HG03196 (cell line): ENCODE results near the gene SPTLC3.

ENCODE experiments used
- ATAC-seq: cut with Tn5 transposase; IDR thresholded peaks from one replicate; pipeline ENCODE4 v1.9.1; 2021; ENCODE audit not compliant: unreplicated experiment

SPTLC3 gene

DNA sequence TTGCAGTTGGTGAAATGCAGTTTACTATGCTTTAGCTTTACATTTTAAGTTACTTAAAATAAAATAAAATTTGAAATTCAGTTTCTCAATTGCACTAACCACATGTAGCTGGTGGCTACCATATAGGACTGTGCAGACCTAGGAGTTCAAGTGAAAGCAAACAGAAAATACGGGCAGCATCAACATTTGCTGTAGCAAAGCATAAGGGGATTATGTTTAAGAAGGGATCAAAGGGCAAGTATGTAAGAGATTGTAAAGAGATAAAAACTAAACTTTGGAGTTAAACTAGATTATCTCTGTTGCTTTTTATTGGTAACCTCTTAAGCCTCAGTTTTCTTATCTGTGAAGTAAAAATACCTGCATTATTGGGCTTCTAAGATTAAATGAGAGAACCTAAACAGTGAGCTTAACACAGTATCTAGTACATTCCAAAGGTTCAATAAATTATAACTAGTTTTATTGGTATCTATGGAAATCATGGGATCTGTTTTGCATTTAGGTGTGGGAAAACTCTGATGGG is 81.2 kb downstream of the SPTLC3 start:
- no peak for ATAC-seq

DNA sequence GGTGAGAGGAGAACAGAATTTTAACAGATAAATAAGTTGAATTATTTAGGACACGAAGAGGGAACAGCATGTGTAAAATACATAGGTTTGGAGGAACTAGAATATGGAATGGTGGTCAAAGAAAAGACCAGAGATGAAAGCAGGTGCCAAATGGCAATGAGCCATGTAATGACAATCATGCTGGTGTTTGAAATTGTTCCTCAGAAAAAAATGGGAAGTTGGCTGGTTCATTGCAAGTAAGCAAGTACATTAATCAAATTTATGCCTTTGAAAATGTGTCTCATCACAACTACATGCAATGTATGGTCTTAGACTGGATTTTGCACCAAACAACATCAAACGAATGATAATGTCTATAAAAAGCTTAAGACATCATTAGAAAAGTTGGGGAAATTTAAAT is 83.3 kb downstream of the SPTLC3 start:
- ATAC-seq: no peak

- no peak for ATAC-seq
These were observed 86.2 kb downstream of the SPTLC3 start for GRCh38 chr20:13094976-13095375.

- no peak for ATAC-seq
These were observed 90.1 kb downstream of the SPTLC3 start for GRCh38 chr20:13098720-13099355.

DNA sequence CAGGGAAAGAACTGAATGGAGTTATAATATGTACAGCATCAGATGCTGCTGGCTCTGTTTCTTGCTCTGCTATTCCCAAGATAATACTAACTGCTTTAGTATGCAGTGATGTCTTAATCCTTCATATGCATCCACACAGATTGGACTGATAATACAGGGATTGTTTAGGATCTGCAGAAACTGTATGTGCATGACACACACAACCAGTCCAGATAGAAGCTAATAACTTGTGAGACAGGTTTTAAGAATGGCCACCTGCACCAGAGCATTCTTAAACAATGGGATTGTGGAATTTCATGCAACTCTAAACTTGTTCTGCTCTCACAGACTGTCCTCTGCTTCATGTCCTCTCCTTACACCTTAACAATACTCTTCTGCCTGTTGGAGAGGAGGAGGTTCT is 90.9 kb downstream of the SPTLC3 start:
- ATAC-seq: no peak

GRCh38 chr20:13101276-13101675 is 92.5 kb downstream of the SPTLC3 start:
- no peak for ATAC-seq

DNA sequence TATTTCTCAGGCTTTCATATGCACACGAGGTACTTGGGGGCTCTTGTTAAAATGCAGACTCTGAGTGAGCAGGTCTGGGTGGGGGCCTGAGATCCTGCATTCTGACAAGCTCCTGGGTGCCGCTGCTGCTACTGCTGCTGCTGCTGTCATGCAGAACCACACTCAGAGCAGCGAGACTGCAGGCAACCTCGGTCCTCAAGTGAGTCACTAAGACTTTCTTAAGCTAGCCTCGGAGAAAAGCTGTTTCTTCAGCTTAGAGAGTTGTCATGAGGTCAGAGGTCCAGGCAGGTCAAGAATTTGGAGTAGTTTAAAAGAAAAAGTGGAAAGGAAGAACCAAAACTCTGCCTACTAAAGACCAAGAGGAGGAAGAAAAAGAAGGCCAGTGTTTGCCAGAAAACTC is 92.9 kb downstream of the SPTLC3 start:
- ATAC-seq: no peak

DNA sequence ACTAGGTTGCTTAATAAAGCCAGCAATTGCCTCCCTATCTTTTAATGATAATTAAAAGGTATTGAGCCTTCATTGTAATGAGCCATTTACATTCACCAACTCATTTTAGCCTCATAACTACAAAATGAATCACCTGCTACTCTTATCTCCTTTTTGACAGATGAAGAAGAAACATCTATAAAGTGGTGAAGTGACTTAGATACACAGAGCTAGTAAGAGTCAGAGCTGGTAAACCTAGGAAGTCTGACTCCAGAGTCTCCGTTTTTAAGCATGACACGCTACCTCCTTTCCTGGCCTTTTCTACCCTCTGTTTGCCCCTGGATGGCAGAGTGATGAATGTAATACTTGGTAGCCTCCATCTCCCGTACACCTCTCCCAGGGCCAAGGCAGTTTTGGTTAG is 93.5 kb downstream of the SPTLC3 start:
- ATAC-seq: no peak

DNA sequence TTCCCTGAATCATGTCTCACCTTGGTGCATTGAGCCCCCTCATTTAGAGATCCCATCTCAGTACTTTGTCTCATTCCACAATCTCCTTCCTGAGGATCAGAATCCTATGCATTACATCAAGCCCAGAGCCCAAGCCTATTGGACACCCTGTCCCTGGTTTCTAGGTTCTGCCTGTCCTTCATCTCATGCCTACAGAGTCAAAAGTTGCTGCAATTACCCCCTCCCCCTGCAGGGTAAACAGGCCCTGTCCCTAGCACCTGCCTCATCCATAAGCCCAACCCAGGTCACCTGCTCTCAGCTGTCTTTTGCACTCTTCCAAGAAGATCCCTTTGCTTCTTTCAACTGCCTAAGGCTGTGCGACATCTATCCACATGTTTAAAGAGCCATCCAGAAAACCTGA is 93.9 kb downstream of the SPTLC3 start:
- no peak for ATAC-seq

- ATAC-seq: no peak
These were observed 96.3 kb downstream of the SPTLC3 start for GRCh38 chr20:13105039-13105438.

DNA sequence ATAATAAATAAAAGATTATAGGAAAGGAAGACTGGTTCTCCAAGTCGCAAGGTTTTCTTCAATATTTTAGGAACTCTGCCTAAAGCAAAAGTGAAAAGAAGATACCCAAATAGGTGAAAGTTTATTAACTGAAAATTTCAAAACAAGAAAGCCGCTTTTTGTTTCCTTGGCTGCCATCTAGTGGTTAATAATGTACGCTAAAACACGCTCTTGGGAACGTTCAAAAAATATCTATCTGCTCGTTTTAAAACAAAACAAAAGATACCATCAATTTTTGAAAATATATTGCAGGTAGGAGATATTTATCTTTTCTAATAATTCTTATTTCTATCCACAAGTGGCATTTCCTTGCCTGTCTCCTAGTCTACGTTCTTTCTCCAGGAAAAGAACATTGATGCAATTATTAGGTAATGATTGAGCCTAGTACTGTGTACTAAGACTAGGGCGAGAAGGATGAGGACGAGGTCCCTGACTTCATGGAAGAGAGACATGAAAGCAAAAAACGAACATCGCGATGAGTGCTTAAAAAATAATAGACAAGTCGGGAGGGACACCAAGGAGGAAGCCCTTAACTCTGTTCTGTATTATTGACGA is 97.2 kb downstream of the SPTLC3 start:
- no peak for ATAC-seq

DNA sequence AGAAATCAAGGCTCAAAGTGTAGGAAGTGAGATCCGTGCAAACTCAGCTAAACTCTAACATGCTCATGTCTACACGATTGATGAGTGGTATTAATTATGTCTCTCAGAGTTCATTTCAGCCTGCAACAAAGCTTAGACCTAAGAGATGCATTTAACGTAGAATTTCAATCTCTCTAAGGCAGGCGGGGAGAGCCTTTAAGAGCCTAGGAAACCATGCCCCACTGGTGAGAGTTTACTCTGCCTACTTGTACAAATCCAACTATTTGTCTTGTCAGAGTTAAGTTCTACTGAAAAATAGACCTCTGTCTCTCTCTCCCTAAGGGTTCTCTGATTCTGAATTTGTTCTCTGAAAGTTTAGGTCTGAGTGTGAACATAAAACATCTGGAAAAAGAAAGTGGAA is 100.9 kb downstream of the SPTLC3 start:
- no peak for ATAC-seq

DNA sequence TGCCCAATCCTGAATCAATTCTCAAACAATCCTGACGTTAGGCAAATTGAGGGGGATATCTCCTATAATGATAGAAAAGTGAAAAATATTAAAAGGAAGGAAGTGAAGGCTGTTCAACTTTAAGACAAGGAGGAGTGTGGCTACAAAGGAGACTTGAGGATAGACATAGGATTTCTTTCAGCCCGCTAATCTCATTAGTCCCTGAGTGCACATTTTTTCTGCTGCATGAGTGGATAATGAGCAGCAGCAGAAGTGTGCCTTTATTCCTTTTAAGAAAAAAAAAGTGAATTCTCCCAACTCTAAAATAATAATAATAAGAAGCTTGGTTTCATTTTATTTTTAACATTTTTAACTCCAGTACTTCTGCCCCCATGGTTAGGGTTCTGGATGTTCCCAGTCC is 102.0 kb downstream of the SPTLC3 start:
- ATAC-seq: no peak

- no peak for ATAC-seq
These were observed 102.6 kb downstream of the SPTLC3 start for GRCh38 chr20:13111249-13111911.

DNA sequence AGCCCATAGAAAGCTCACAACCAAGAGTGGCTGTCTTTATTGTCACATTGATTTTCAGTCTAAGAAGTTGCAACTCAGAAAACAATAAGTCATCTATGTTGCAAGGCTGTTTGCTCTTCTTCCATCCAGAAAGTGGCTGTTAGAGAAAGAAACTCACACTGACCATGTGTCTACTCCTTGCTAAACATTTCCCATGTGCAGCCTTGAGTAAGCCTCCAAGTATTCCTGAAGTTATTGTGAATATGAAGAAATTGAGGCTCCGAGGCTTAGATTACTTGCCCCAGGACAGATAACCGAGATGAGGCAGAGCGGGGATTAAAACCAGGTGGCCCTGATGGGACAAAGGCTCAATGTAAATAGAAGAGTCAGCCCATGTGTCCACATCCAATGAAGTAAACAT is 105.0 kb downstream of the SPTLC3 start:
- no peak for ATAC-seq

- no peak for ATAC-seq
These were observed 108.4 kb downstream of the SPTLC3 start for GRCh38 chr20:13117200-13117599.

DNA sequence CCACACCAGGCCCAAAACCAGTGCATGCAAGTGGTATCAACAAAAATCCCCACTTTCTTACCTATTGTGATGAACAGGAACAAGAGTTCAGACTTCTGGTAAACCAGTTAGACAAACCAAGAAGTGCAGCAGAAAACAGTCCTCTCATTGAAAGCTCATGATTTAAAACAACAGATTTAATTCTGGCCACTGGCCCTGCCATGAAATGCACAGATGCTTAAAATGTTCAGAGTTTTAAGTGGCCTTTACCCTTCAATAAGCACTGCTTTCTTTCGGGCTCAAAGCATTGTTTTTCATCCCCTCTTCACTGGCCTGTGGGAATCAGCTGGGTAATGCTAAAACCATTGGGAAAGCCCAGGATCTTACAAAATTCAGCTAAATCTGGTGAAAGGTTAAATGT is 109.9 kb downstream of the SPTLC3 start:
- ATAC-seq: no peak

DNA sequence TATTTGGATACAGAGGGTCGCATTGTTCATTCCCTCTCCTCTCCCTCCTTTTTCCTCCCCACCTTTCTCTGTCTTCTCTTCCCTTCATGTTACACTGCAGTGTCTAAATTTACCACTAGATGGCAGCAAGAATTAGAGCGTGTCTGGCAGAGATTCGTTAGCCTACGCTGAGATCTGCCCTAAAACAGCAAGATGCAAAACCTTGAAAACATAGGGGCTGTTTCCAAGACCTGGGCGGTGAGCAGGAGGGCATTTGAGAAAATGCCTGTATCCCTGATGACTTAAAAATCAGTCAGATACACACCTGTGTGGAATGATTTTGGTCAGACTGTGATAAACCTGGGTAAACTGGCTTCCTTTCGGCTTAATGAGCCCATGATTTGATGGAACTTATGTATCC is 110.8 kb downstream of the SPTLC3 start:
- ATAC-seq: no peak

DNA sequence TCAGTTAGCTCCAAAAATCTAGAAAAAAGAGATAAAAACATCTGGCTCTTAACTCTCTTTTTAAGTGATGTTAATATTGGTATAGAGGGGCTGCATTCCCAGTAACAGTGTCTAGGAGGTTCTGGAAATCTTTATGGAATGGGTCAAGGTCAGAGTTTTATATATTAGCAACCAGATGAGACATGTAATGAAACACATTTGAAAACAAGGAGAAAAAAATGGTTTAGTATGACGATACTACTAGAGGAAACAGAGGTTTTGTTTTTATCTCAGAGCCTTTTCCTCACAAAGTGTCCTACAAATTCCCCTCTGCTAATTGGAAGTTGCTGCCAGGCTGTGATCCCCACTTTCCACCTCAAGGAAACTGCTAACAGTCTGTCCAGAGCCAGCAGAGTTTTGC is 111.7 kb downstream of the SPTLC3 start:
- no peak for ATAC-seq

- peak; percentile 54 for ATAC-seq
These were observed 113.2 kb downstream of the SPTLC3 start for GRCh38 chr20:13121840-13122515.

- no peak for ATAC-seq
These were observed 116.7 kb downstream of the SPTLC3 start for GRCh38 chr20:13125486-13125885.

- ATAC-seq: no peak
These were observed 119.4 kb downstream of the SPTLC3 start for GRCh38 chr20:13128173-13128572.
